ENCODE results near the gene MFAP1. TPM values are rescaled to one million over a fixed set of nuclear protein-coding genes. Genes with fewer than 3 reads are reported as not detected.
"Not testable (repeated sequence)": the region's sequence is repeated elsewhere in the genome, so short reads cannot be mapped to it uniquely, and the experiment has no call there.

The MFAP1 gene
- total RNA-seq, 3 donors from 2014 or later, result 14.4 to 26.3 (median 15.7) TPM

DNA sequence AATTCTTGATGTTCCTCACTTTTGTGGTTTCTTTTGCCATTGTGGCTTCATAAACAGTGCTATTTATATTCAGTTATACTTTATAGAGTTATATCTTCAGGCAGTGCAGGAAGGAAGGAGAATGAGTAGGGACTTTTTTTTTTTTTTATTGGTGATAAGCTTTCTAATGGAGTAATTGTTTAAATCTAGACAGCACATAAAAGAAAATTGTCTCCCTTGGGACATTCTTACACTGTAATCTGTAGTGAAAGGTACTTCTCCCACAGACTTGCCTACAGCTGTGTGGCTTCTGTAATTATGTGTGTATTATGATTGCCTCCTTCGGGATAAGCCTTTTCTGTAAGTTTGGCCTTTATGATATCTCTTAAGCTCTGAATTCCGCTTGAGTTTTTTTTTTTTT is 43.9 kb upstream of the MFAP1 start:
- Histone ChIP-seq H3K27me3 (no peaks in the 10 kb centered on the region), H3K9me3 (no peaks in the 10 kb centered on the region), H3K36me3 (no peaks in the 10 kb centered on the region), H3K4me3 (no peak overlapping the region), H3K27ac (no peak overlapping the region), H3K4me1 (no peaks in the 10 kb centered on the region)
- intact Hi-C loops (cut with DNase I; ENCODE audit: low total_unique reads), result no loop called here
- no peak for DNase-seq (ENCODE audit: low spot score in 2 of 2)
- TF ChIP-seq POLR2AphosphoS5 (IDR thresholded peaks at IDR 0.05) (no peak), POLR2A (IDR thresholded peaks at IDR 0.05) (no peak)
- TF ChIP-seq, protein P1, sequence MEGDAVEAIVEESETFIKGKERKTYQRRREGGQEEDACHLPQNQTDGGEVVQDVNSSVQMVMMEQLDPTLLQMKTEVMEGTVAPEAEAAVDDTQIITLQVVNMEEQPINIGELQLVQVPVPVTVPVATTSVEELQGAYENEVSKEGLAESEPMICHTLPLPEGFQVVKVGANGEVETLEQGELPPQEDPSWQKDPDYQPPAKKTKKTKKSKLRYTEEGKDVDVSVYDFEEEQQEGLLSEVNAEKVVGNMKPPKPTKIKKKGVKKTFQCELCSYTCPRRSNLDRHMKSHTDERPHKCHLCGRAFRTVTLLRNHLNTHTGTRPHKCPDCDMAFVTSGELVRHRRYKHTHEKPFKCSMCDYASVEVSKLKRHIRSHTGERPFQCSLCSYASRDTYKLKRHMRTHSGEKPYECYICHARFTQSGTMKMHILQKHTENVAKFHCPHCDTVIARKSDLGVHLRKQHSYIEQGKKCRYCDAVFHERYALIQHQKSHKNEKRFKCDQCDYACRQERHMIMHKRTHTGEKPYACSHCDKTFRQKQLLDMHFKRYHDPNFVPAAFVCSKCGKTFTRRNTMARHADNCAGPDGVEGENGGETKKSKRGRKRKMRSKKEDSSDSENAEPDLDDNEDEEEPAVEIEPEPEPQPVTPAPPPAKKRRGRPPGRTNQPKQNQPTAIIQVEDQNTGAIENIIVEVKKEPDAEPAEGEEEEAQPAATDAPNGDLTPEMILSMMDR (IDR thresholded peaks at IDR 0.05), result no peak

DNA sequence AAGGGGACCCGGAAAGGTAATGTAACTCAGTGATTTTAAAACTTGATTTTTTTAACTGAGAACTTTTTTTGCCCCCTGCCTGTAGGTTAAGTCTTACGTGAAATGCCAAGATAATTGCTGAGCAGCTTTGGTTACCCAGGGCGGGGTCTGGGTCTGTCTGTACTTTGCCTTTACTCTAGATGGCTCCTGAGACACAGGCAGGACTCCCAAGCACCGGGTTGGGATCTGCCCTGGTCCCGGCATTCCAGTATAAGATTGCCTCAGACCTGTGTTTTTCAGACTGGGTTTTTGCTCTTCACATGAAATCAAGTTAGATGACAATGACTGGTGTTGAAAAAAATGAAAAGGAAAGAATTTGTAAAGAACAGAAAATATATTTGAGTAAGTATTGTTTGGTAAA is 42.6 kb upstream of the MFAP1 start:
- no peaks in the 10 kb centered on the region for H3K9me3 ChIP-seq
- no peak for TF ChIP-seq POLR2AphosphoS5 (IDR thresholded peaks at IDR 0.05)

DNA sequence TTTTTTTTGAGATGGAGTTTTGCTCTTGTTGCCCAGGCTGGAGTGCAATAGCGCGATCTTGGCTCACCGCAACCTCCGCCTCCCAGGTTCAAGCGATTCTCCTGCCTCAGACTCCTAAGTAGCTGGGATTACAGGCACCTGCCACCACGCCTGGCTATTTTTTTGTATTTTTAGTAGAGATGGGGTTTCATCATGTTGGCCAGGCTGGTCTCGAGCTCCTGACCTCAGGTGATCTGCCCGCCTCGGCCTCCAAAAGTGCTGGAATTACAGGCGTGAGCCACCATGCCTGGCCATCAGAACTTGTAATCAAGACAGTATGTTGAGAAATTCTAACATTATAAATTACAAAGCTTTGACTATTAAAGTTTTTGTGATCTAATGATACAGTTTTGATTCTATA is 42.1 kb upstream of the MFAP1 start:
- H3K36me3 ChIP-seq; DNase-seq (ENCODE audit: low spot score in 2 of 2); intact Hi-C loops (cut with DNase I; ENCODE audit: low total_unique reads); H3K4me3 ChIP-seq; H3K9me3 ChIP-seq; H3K4me1 ChIP-seq; H3K27ac ChIP-seq; H3K27me3 ChIP-seq: not testable (repeated sequence)

More for the DNA sequence above, 42.6 kb upstream of the MFAP1 start:
- intact Hi-C loops (cut with DNase I; ENCODE audit: low total_unique reads), result no loop called here
- Histone ChIP-seq H3K4me1 (no peaks in the 10 kb centered on the region), H3K4me3 (no peak overlapping the region), H3K36me3 (no peaks in the 10 kb centered on the region), H3K27me3 (no peaks in the 10 kb centered on the region), H3K27ac (no peak overlapping the region)
- DNase-seq (ENCODE audit: low spot score in 2 of 2), result no peak

DNA sequence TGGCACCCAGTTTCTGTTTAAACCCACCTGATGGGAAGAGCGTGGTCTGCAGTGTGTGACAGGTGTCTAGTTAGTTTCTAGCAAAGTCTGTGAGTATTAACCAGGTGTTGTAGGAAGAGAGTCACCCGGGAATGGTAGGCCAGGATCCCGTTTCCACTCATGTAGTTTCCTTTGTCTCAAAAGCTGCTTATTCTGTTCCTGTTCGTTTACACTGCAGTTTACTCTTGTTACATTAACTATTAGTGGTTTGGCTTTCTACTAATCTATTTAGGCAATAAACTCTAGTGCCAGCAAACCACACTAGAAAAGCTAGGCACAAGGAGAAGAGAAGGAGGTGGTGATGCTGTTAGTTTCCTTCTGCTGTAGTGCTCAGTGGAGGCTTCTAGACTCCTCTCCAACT is 35.1 kb upstream of the MFAP1 start:
- Histone ChIP-seq H3K36me3 (no peaks in the 10 kb centered on the region), H3K27ac (no peak overlapping the region), H3K4me3 (no peak overlapping the region), H3K4me1 (no peaks in the 10 kb centered on the region), H3K27me3 (no peaks in the 10 kb centered on the region), H3K9me3 (no peaks in the 10 kb centered on the region)
- no peak for DNase-seq (ENCODE audit: low spot score in 2 of 2)
- intact Hi-C loops (cut with DNase I; ENCODE audit: low total_unique reads), result no loop called here
- TF ChIP-seq, protein P1 (IDR thresholded peaks at IDR 0.05), result no peak
- TF ChIP-seq POLR2A (IDR thresholded peaks at IDR 0.05) (no peak), POLR2AphosphoS5 (IDR thresholded peaks at IDR 0.05) (no peak)

DNA sequence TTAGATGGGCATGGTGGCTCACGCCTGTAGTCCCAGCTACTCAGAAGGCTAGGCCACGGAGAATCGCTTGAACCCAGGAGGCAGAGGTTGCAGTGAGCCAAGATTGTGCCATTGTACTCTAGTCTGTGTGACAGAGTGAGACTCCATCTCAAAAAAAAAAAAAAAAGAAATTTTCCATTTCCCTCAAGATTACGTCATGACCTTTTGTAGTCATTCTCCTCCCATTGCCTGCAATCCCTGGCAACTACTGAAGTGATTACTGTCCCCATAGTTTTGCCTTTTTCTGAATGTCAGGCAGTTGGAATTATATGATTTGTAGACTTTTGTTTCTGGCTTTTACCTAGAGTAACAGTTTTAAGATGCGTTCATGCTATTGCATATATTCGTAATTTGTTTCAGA is 30.3 kb upstream of the MFAP1 start:
- intact Hi-C loops (cut with DNase I; ENCODE audit: low total_unique reads), result no loop called here
- no peak overlapping the region for H3K27ac ChIP-seq
- H3K4me1 ChIP-seq, result no peaks in the 10 kb centered on the region
- H3K27me3 ChIP-seq, result no peaks in the 10 kb centered on the region
- H3K9me3 ChIP-seq, result no peaks in the 10 kb centered on the region
- TF ChIP-seq POLR2A (IDR thresholded peaks at IDR 0.05) (no peak), POLR2AphosphoS5 (IDR thresholded peaks at IDR 0.05) (no peak)
- TF ChIP-seq, protein P1 (IDR thresholded peaks at IDR 0.05), result no peak
- H3K36me3 ChIP-seq, result no peaks in the 10 kb centered on the region
- DNase-seq (ENCODE audit: low spot score in 2 of 2), result no peak
- no peak overlapping the region for H3K4me3 ChIP-seq

DNA sequence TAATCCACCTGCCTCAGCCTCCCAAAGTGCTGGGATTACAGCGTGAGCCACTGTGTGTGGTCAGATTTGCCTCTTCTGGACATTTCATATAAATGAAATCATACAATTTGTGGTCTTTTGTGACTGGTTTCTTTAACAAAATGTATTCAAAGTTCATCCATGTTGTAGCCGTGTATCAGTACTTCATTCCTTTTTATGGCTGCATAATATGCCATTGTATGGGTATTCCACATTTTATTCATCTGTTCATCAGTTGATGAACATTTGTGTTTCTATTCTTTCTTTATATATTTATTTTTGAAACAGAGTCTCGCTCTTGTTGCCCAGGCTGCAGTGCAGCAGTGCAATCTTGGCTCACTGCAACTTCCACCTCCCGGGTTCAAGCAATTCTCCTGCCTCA is 28.1 kb upstream of the MFAP1 start:
- Histone ChIP-seq H3K4me1 (no peaks in the 10 kb centered on the region), H3K27me3 (no peaks in the 10 kb centered on the region), H3K9me3 (no peaks in the 10 kb centered on the region), H3K4me3 (no peak overlapping the region), H3K36me3 (no peaks in the 10 kb centered on the region), H3K27ac (no peak overlapping the region)
- TF ChIP-seq, protein P1 (IDR thresholded peaks at IDR 0.05), result no peak
- no peak for TF ChIP-seq POLR2A (IDR thresholded peaks at IDR 0.05)
- no peak for TF ChIP-seq POLR2AphosphoS5 (IDR thresholded peaks at IDR 0.05)
- intact Hi-C loops (cut with DNase I; ENCODE audit: low total_unique reads), result no loop called here
- no peak for DNase-seq (ENCODE audit: low spot score in 2 of 2)
